ENCODE measurements around the gene DUT.

DNA sequence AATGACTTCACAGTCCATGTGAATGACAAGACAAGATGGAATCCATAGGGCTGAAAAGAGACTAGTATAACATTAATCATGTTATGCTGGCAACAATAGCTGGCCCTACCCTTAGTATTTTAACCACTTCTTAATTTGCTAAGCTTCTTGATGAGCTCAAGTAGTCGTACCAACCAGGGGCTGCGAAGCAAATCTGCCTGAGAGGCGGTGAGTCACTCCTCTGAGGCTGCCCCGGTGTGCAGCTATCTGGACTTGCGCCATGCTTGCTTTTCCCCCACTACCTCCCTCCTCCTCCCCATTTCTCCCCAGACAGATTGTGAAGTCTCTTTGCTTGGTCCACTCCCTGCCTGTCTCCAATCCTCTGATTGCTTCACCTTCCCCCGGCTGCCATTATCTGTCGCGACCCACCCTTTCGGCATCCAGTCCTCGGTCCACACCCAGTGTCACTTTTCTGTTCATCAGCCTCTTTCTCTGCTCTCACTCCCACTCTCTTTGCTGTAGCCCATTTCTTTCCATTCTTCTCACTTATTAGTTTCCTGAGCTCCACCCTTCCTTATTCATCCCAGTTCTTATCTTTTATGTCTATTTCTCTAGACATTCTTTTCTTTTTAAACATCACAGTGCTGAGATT lies 42.7 kb downstream of the DUT start:
- TF ChIP-seq, protein P1, sequence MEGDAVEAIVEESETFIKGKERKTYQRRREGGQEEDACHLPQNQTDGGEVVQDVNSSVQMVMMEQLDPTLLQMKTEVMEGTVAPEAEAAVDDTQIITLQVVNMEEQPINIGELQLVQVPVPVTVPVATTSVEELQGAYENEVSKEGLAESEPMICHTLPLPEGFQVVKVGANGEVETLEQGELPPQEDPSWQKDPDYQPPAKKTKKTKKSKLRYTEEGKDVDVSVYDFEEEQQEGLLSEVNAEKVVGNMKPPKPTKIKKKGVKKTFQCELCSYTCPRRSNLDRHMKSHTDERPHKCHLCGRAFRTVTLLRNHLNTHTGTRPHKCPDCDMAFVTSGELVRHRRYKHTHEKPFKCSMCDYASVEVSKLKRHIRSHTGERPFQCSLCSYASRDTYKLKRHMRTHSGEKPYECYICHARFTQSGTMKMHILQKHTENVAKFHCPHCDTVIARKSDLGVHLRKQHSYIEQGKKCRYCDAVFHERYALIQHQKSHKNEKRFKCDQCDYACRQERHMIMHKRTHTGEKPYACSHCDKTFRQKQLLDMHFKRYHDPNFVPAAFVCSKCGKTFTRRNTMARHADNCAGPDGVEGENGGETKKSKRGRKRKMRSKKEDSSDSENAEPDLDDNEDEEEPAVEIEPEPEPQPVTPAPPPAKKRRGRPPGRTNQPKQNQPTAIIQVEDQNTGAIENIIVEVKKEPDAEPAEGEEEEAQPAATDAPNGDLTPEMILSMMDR (IDR thresholded peaks at IDR 0.05; ENCODE audit: low read depth, low read length, poor library complexity, severe bottlenecking): no peak
- TF ChIP-seq EZH2phosphoT487 (IDR thresholded peaks at IDR 0.05; ENCODE audit: borderline replicate concordance, low read length): no peak

All from DOHH2 (cell line).